ENCODE measurements around the gene XYLB.

The XYLB gene

GRCh38 chr3:38370861-38371260, 24.3 kb downstream of the XYLB start:
- no peak overlapping the region for H3K4me2 ChIP-seq (ENCODE audit: low read length)
- no peaks in the 10 kb centered on the region for H3K79me2 ChIP-seq (ENCODE audit: control insufficient read depth, low read length)
- no peaks in the 10 kb centered on the region for H4K20me1 ChIP-seq (ENCODE audit: control insufficient read depth, insufficient read depth, low read depth, low read length)
- H3K9me2 ChIP-seq (replicated peaks; ENCODE audit: control insufficient read depth, low read length), result no peaks in the 10 kb centered on the region
- no peaks in the 10 kb centered on the region for H3K4me1 ChIP-seq (ENCODE audit: control insufficient read depth, low read length)
- H3F3A ChIP-seq (ENCODE audit: control insufficient read depth, insufficient read depth), result no peaks in the 10 kb centered on the region
- no peaks in the 10 kb centered on the region for H3K9me3 ChIP-seq (ENCODE audit: control insufficient read depth, insufficient read depth, low read length)
- H3K4me3 ChIP-seq (ENCODE audit: low read length), result no peak overlapping the region
- H3K27ac ChIP-seq (ENCODE audit: low read depth, low read length), result no peak overlapping the region
- TF ChIP-seq, protein P1, sequence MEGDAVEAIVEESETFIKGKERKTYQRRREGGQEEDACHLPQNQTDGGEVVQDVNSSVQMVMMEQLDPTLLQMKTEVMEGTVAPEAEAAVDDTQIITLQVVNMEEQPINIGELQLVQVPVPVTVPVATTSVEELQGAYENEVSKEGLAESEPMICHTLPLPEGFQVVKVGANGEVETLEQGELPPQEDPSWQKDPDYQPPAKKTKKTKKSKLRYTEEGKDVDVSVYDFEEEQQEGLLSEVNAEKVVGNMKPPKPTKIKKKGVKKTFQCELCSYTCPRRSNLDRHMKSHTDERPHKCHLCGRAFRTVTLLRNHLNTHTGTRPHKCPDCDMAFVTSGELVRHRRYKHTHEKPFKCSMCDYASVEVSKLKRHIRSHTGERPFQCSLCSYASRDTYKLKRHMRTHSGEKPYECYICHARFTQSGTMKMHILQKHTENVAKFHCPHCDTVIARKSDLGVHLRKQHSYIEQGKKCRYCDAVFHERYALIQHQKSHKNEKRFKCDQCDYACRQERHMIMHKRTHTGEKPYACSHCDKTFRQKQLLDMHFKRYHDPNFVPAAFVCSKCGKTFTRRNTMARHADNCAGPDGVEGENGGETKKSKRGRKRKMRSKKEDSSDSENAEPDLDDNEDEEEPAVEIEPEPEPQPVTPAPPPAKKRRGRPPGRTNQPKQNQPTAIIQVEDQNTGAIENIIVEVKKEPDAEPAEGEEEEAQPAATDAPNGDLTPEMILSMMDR (IDR thresholded peaks at IDR 0.05; ENCODE audit: low read depth, low read length, poor library complexity, severe bottlenecking), result no peak
- no peak for TF ChIP-seq EZH2phosphoT487 (IDR thresholded peaks at IDR 0.05; ENCODE audit: borderline replicate concordance, low read length)
- H3K36me3 ChIP-seq (ENCODE audit: control insufficient read depth, low read length), result peaks cover 7% of the 10 kb centered on the region
- no peaks in the 10 kb centered on the region for H3K27me3 ChIP-seq (ENCODE audit: control insufficient read depth, low read length)

GRCh38 chr3:38371541-38372213, 25.1 kb downstream of the XYLB start:
- Histone ChIP-seq H3F3A (ENCODE audit: control insufficient read depth, insufficient read depth) (no peaks in the 10 kb centered on the region), H4K20me1 (ENCODE audit: control insufficient read depth, insufficient read depth, low read depth, low read length) (no peaks in the 10 kb centered on the region), H3K4me2 (ENCODE audit: low read length) (no peak overlapping the region), H3K9me2 (replicated peaks; ENCODE audit: control insufficient read depth, low read length) (no peaks in the 10 kb centered on the region), H3K27me3 (ENCODE audit: control insufficient read depth, low read length) (no peaks in the 10 kb centered on the region), H3K4me3 (ENCODE audit: low read length) (no peak overlapping the region), H3K36me3 (ENCODE audit: control insufficient read depth, low read length) (peaks cover 7% of the 10 kb centered on the region), H3K4me1 (ENCODE audit: control insufficient read depth, low read length) (no peaks in the 10 kb centered on the region), H3K9me3 (ENCODE audit: control insufficient read depth, insufficient read depth, low read length) (no peaks in the 10 kb centered on the region), H3K79me2 (ENCODE audit: control insufficient read depth, low read length) (no peaks in the 10 kb centered on the region), H3K27ac (ENCODE audit: low read depth, low read length) (no peak overlapping the region)
- TF ChIP-seq EZH2phosphoT487 (IDR thresholded peaks at IDR 0.05; ENCODE audit: borderline replicate concordance, low read length), result no peak
- TF ChIP-seq, protein P1 (IDR thresholded peaks at IDR 0.05; ENCODE audit: low read depth, low read length, poor library complexity, severe bottlenecking), result no peak

GRCh38 chr3:38372214-38372601, 25.6 kb downstream of the XYLB start:
- H3K79me2 ChIP-seq (ENCODE audit: control insufficient read depth, low read length), result no peaks in the 10 kb centered on the region
- no peaks in the 10 kb centered on the region for H4K20me1 ChIP-seq (ENCODE audit: control insufficient read depth, insufficient read depth, low read depth, low read length)
- H3K9me2 ChIP-seq (replicated peaks; ENCODE audit: control insufficient read depth, low read length), result no peaks in the 10 kb centered on the region
- peaks cover 12% of the 10 kb centered on the region for H3K36me3 ChIP-seq (ENCODE audit: control insufficient read depth, low read length)
- no peak overlapping the region for H3K4me2 ChIP-seq (ENCODE audit: low read length)
- H3F3A ChIP-seq (ENCODE audit: control insufficient read depth, insufficient read depth), result no peaks in the 10 kb centered on the region
- no peak overlapping the region for H3K27ac ChIP-seq (ENCODE audit: low read depth, low read length)
- no peaks in the 10 kb centered on the region for H3K27me3 ChIP-seq (ENCODE audit: control insufficient read depth, low read length)
- H3K4me3 ChIP-seq (ENCODE audit: low read length), result no peak overlapping the region
- TF ChIP-seq EZH2phosphoT487 (IDR thresholded peaks at IDR 0.05; ENCODE audit: borderline replicate concordance, low read length), result no peak
- TF ChIP-seq, protein P1 (IDR thresholded peaks at IDR 0.05; ENCODE audit: low read depth, low read length, poor library complexity, severe bottlenecking), result no peak
- H3K9me3 ChIP-seq (ENCODE audit: control insufficient read depth, insufficient read depth, low read length), result no peaks in the 10 kb centered on the region
- no peaks in the 10 kb centered on the region for H3K4me1 ChIP-seq (ENCODE audit: control insufficient read depth, low read length)

Measured in DOHH2 (cell line).